ENCODE data around the gene STPG2. TPM values are rescaled to one million over a fixed set of nuclear protein-coding genes. Genes with fewer than 3 reads are reported as not detected.
"Not testable (repeated sequence)": the region's sequence is repeated elsewhere in the genome, so short reads cannot be mapped to it uniquely, and the experiment has no call there.

STPG2 gene
- polyA plus RNA-seq, 3 donors from 2014 or later: not detected

DNA sequence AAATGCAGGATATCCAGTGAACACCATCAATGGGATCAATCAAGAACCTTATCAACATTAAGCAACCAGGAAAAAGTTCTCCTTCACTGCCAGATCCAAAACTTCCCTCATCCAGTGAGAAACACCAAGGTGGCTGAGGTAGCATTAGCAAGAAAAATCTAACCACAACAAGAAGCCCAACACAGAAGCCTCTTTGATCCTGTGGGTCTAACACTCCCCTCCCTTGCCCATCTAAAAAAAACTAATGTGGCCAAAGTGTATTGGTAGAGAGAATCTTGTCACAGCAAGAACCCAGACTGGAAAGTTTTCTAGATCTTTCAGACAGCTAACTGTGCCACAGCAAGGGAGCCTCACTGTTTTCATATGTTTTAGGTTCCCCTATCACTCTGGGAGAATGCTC is 558.0 kb downstream of the STPG2 start:
- no peak overlapping the region for H3K4me3 Mint-ChIP-seq
- peak in 1 of 3 donors; percentile 3 for DNase-seq
- no peaks in the 10 kb centered on the region for H3K4me1 Mint-ChIP-seq
- H3K27me3 Mint-ChIP-seq (ENCODE audit: low read depth in 3 of 3): peaks cover 0 to 3% (median 0%) of the 10 kb centered on the region in 3 donors
- H3K27ac Mint-ChIP-seq: no peak overlapping the region
- no peaks in the 10 kb centered on the region for H3K36me3 Mint-ChIP-seq
- H3K9me3 Mint-ChIP-seq: peaks cover 2 to 17% (median 12%) of the 10 kb centered on the region in 6 donors

DNA sequence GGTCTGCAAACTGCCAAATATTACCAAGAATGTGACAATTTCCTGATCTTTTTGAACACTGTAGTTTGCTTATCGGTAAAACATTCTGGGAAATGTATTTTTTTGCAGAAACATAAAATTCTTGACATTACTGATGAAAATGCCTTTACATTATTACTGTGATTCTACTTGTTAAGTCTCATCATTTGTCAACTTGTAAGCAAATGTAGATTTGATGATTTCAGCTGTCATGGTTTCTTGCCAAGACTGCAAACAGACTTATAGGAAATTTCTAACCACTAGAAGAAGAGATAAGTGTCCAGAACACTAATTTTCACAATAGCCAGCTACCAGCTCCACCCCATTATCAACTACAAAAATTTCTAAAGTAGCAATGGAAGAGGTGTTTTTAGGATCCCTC is 560.4 kb downstream of the STPG2 start:
- no peak for DNase-seq
- Mint-ChIP-seq H3K36me3 (no peaks in the 10 kb centered on the region), H3K9me3 (peaks cover 4 to 25% (median 12%) of the 10 kb centered on the region in 6 donors), H3K27me3 (ENCODE audit: low read depth in 3 of 3) (no peaks in the 10 kb centered on the region), H3K4me3 (no peak overlapping the region), H3K4me1 (no peaks in the 10 kb centered on the region), H3K27ac (no peak overlapping the region)

DNA sequence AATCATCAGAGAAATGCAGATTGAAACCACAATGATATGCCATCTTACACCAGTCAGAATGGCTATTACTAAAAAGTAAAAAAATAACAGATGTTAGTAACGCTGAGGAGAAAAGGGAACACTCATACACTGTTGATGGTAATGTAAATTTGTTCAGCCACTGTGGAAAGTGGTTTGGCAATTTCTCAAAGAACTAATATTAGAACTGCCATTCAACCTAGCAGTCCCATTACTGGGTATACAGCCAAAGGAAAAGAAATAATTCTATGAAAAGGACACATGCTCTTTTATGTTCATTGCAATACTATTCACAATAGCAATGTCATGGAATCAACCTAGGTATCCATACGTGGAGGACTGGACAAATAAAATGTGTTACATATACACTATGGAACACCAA is 566.3 kb downstream of the STPG2 start:
- Mint-ChIP-seq H3K4me3 (no peak overlapping the region), H3K9me3 (peaks cover 2 to 22% (median 14%) of the 10 kb centered on the region in 6 donors), H3K27me3 (ENCODE audit: low read depth in 3 of 3) (no peaks in the 10 kb centered on the region), H3K36me3 (no peaks in the 10 kb centered on the region), H3K27ac (no peak overlapping the region), H3K4me1 (no peaks in the 10 kb centered on the region)
- DNase-seq: no peak

DNA sequence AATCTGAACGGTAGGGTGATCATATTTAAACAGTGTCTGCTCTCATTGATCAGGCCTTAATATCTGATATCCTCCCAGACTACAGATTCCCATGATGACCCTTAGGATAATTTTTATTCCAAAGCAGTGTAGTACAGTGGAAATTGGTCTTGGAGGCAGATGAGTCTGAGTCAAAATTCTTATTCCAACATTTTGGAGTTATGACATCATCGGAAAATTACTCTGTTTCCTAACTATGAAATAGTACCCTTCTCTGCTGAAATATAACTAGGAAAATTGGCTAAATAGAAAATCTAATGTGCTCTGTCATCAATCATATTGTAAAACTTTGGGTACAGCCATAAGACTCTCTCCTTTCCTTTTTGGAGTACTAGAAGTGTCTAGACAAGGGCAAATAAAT is 583.3 kb downstream of the STPG2 start:
- Mint-ChIP-seq H3K27ac (no peak overlapping the region), H3K9me3 (peaks cover 9 to 36% (median 17%) of the 10 kb centered on the region in 6 donors), H3K36me3 (no peaks in the 10 kb centered on the region), H3K27me3 (ENCODE audit: low read depth in 3 of 3) (peaks cover 0 to 2% (median 0%) of the 10 kb centered on the region in 3 donors), H3K4me3 (no peak overlapping the region), H3K4me1 (no peaks in the 10 kb centered on the region)
- DNase-seq: no peak

DNA sequence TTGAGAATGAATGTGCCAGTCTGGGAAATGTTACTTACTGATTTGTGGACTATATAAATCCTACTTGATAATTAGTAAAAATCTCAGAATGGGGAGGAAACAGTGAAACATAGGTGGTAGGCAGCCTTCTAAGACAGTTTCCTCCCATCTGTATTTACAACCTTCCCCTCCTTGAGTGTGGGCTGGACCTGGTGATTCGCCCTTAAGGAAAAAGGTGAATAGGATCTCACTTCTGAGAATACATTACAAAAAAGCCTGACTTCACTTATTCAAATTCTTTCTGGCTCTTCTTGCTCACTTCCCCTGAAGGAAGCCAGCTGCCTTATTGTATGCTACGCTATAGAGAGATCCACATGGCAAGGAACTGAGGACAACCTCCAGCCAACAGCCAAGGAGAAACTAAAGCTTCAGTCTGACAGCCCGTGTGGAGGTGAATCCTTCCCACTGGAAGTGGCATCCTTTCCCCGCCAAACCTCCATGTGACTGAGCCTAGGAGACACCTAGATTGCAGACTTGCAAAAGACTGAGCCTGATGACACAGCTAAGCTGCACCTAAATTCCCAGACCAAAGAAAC is 585.0 kb downstream of the STPG2 start:
- Mint-ChIP-seq H3K4me3 (no peak overlapping the region), H3K36me3 (no peaks in the 10 kb centered on the region), H3K4me1 (no peaks in the 10 kb centered on the region), H3K27ac (no peak overlapping the region), H3K9me3 (peaks cover 3 to 24% (median 12%) of the 10 kb centered on the region in 6 donors), H3K27me3 (ENCODE audit: low read depth in 3 of 3) (peaks cover 0 to 2% (median 0%) of the 10 kb centered on the region in 3 donors)
- DNase-seq: no peak

DNA sequence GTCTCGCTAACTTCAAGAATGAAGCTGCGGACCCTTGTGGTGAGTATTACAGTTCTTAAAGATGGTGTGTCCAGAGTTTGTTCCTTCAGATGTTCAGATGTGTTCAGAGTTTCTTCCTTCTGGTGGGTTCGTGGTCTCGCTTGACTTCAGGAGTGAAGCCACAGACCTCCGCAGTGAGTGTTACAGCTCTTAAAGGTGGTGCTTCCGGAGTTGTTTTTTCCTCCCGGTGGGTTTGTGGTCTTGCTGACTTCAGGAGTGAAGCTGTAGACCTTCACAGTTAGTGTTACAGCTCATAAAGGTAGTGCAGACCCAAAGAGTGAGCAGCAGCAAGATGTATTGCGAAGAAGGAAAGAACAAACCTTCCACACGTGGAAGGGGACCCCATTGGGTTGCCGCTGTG is 592.6 kb downstream of the STPG2 start:
- peak; percentile 5 to 11 (median 5) for DNase-seq
- H3K27me3 Mint-ChIP-seq (ENCODE audit: low read depth in 3 of 3); H3K36me3 Mint-ChIP-seq; H3K4me1 Mint-ChIP-seq: not testable (repeated sequence)
- Mint-ChIP-seq H3K9me3 (peaks cover 3 to 21% (median 8%) of the 10 kb centered on the region in 6 donors), H3K4me3 (peak overlapping the region in 1 of 5 donors; percentile 20), H3K27ac (peak overlapping the region in 1 of 6 donors; percentile 40)

DNA sequence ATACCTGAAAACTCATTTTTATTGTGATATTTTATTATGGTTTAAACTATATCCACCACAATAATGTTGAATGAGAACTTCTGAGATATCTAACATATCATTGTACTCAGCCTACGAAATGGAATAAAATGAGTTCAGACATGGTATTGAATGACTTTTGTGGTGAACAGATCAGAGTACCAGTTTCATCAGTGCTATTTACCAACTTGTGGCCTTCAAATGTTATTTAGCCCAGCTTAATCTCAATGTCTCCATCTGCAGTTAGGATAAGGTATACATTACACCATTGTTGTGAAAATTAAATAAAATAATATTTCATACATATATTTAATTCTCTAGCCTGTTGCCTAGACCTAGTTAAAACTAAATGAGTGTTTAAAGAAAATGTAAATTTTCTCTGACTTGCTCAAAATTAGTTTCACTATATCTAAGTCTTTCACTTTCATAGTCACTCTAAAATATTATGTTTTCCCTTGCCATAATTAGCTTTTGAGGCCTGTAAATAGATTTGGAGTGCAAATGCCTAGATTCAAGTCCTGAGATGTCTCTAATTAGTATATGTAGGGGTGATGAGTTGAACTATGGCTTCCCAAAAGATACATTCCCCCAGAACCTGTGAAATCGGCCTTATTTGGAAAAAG is 594.2 kb downstream of the STPG2 start:
- H3K4me3 Mint-ChIP-seq: no peak overlapping the region
- no peaks in the 10 kb centered on the region for H3K4me1 Mint-ChIP-seq
- peaks cover 3 to 17% (median 10%) of the 10 kb centered on the region in 6 donors for H3K9me3 Mint-ChIP-seq
- no peak for DNase-seq
- H3K36me3 Mint-ChIP-seq: no peaks in the 10 kb centered on the region
- no peak overlapping the region for H3K27ac Mint-ChIP-seq
- H3K27me3 Mint-ChIP-seq (ENCODE audit: low read depth in 3 of 3): no peaks in the 10 kb centered on the region

DNA sequence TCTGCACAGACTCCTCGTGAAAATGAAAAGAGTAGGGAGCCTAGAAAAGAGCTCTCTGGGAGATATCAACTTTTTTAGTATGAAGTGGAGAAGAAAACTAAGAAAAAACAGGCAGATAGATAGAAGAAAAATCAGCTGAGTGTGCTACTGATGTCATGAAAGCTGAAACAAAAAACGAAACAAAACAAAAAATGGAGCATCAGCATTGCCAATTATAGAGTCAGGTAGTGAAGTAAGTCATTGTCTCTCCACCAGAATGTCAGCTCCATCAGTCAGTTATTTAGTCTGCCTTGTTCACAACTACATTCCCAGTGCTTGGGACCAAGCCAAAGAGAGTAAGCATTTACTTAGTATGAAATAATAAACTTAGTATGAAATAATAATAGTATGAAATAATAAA is 595.1 kb downstream of the STPG2 start:
- no peak overlapping the region for H3K4me3 Mint-ChIP-seq
- H3K9me3 Mint-ChIP-seq: peaks cover 3 to 22% (median 10%) of the 10 kb centered on the region in 6 donors
- no peaks in the 10 kb centered on the region for H3K4me1 Mint-ChIP-seq
- no peaks in the 10 kb centered on the region for H3K27me3 Mint-ChIP-seq (ENCODE audit: low read depth in 3 of 3)
- H3K36me3 Mint-ChIP-seq: no peaks in the 10 kb centered on the region
- DNase-seq: no peak
- H3K27ac Mint-ChIP-seq: no peak overlapping the region

DNA sequence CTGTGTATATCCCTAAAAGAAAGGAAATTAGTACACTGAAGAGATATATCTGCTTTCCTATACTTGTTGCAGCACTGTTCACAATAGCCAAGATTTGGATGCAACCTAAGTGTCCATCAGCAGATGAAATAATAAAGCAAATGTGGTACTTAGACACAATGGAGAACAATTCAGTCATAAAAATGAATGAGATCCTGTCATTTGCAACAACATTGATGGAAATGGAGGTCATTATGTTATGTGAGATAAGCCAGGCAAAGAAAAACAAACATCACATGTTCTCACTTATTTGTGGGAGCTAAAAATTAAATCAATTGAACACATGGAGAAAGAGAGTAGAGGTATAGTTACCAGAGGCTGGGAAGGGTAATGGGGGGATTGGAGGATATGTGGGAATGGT is 611.9 kb downstream of the STPG2 start:
- no peaks in the 10 kb centered on the region for H3K36me3 Mint-ChIP-seq
- no peak overlapping the region for H3K27ac Mint-ChIP-seq
- no peaks in the 10 kb centered on the region for H3K27me3 Mint-ChIP-seq (ENCODE audit: low read depth in 3 of 3)
- no peak for DNase-seq
- H3K4me1 Mint-ChIP-seq: no peaks in the 10 kb centered on the region
- H3K9me3 Mint-ChIP-seq: peaks cover 4 to 39% (median 17%) of the 10 kb centered on the region in 6 donors
- H3K4me3 Mint-ChIP-seq: no peak overlapping the region

DNA sequence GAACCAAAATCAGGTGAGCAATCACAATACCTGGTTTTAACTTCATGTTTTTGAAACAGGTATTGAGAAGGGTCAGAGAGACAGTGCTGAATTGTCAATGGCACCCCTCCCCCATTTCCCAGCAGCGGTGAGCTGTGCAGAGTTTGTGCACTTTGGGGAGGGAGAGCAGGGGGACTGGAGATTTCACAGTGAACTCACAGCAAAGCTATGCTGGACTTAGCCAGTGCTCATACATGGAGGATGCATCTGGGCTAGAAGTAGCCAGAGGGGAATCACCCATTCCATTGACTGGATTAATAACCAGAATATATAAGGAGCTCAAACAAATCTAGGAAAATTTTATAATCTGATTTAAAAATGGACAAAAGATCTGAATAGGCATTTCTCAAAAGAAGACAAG is 612.6 kb downstream of the STPG2 start:
- no peak for DNase-seq
- no peak overlapping the region for H3K4me3 Mint-ChIP-seq
- no peaks in the 10 kb centered on the region for H3K27me3 Mint-ChIP-seq (ENCODE audit: low read depth in 3 of 3)
- H3K36me3 Mint-ChIP-seq: no peaks in the 10 kb centered on the region
- H3K4me1 Mint-ChIP-seq: no peaks in the 10 kb centered on the region
- peaks cover 2 to 33% (median 16%) of the 10 kb centered on the region in 6 donors for H3K9me3 Mint-ChIP-seq
- no peak overlapping the region for H3K27ac Mint-ChIP-seq

DNA sequence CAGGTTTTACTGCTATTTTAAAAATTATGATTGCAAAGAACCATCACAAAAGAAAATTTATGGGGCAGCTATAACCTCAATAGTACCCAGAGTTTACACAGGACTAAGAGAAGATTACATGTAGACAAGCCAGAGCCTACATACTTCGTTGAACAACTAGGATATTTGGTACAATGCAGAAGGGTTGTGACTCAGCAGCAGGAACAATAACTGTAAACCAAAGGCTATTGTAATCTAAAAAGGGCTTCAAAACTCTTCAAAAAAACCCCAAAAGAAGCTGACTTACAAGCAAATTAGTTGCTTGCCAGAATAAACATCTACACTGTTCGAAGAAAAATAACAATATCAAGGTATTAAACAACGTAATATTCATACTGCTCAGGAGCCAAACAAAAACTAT is 618.0 kb downstream of the STPG2 start:
- no peak overlapping the region for H3K27ac Mint-ChIP-seq
- no peaks in the 10 kb centered on the region for H3K36me3 Mint-ChIP-seq
- no peak overlapping the region for H3K4me3 Mint-ChIP-seq
- no peaks in the 10 kb centered on the region for H3K4me1 Mint-ChIP-seq
- DNase-seq: no peak
- no peaks in the 10 kb centered on the region for H3K27me3 Mint-ChIP-seq (ENCODE audit: low read depth in 3 of 3)
- H3K9me3 Mint-ChIP-seq: peaks cover 0 to 28% (median 17%) of the 10 kb centered on the region in 6 donors

DNA sequence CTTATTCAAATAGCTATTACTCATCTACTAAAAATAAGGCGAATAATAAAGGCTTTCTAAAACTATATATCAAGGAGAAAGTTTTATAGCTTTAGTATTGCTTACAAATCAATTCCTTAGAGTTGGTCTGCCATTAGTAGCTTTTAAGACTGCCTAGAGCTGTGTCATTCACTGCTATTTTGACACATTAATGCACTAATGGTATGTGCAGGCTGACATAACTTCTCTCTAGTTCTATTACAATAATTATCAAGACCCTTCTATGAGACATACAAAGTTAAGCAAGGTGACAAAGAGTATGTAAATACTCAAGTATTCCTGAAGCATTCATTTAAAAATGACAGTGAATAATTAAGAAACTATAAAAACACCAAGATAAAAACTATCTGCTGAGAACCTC is 625.3 kb downstream of the STPG2 start:
- no peak overlapping the region for H3K27ac Mint-ChIP-seq
- DNase-seq: no peak
- no peak overlapping the region for H3K4me3 Mint-ChIP-seq
- H3K27me3 Mint-ChIP-seq (ENCODE audit: low read depth in 3 of 3): peaks cover 0 to 4% (median 0%) of the 10 kb centered on the region in 3 donors
- peaks cover 8 to 28% (median 16%) of the 10 kb centered on the region in 6 donors for H3K9me3 Mint-ChIP-seq
- H3K4me1 Mint-ChIP-seq: no peaks in the 10 kb centered on the region
- no peaks in the 10 kb centered on the region for H3K36me3 Mint-ChIP-seq

DNA sequence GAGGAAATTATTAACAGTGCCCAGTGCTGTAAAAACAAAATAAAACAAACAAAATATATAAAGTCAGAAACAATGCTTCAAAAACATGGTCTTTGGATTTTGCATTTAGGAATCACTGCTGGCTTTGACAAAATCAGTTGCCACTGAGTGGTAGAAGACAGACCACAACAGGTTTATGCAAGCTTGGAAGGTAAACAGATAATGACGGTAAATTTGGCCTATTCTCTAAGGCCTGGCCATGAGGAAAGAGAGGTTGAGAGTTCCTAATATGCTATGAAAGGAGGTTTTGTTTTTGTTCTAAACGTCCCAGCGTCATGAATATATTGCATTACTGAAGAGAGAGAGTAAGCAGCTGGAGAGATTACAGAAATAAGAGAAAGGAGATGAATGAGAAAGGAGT is 629.4 kb downstream of the STPG2 start:
- Mint-ChIP-seq H3K27ac (no peak overlapping the region), H3K36me3 (no peaks in the 10 kb centered on the region), H3K9me3 (peaks cover 12 to 39% (median 16%) of the 10 kb centered on the region in 6 donors)

More for the DNA sequence above, 629.4 kb downstream of the STPG2 start:
- Mint-ChIP-seq H3K4me3 (no peak overlapping the region), H3K4me1 (no peaks in the 10 kb centered on the region), H3K27me3 (ENCODE audit: low read depth in 3 of 3) (peaks cover 0 to 4% (median 0%) of the 10 kb centered on the region in 3 donors)
- DNase-seq: no peak

Data from immature natural killer cell (primary cell).